HG03139 (cell line): Measurements from ENCODE around the gene PTX4.
"Not testable (repeated sequence)": the region's sequence is repeated elsewhere in the genome, so short reads cannot be mapped to it uniquely, and the experiment has no call there.

Experiments
- ATAC-seq: cut with Tn5 transposase; IDR thresholded peaks from one replicate; pipeline ENCODE4 v1.9.1; 2021; ENCODE audit not compliant: unreplicated experiment

PTX4 gene

GRCh38 chr16:1446296-1447080 lies 42.3 kb downstream of the PTX4 start:
- no peak for ATAC-seq

GRCh38 chr16:1445518-1446203 lies 43.1 kb downstream of the PTX4 start:
- ATAC-seq, result no peak

GRCh38 chr16:1444730-1445517 lies 43.8 kb downstream of the PTX4 start:
- ATAC-seq, result no peak

- ATAC-seq, result no peak
Observed at GRCh38 chr16:1443980-1444729, 44.6 kb downstream of the PTX4 start, which contains the start of gene CCDC154. TSS of gene CCDC154 (minus strand) at chr16:1444556. CDS start at chr16:1444322, 234 bp downstream.

- no peak for ATAC-seq
Observed at GRCh38 chr16:1443403-1443973, 45.3 kb downstream of the PTX4 start.

GRCh38 chr16:1442697-1443096 lies 46.0 kb downstream of the PTX4 start:
- no peak for ATAC-seq

GRCh38 chr16:1441391-1441829 lies 47.3 kb downstream of the PTX4 start:
- ATAC-seq, result no peak

GRCh38 chr16:1439699-1440074 lies 49.1 kb downstream of the PTX4 start:
- not testable (repeated sequence) for ATAC-seq

- no peak for ATAC-seq
Observed at GRCh38 chr16:1439058-1439698, 49.6 kb downstream of the PTX4 start.

- no peak for ATAC-seq
Observed at GRCh38 chr16:1438229-1439057, 50.3 kb downstream of the PTX4 start.

- ATAC-seq, result no peak
Observed at GRCh38 chr16:1437606-1438005, 51.1 kb downstream of the PTX4 start.

GRCh38 chr16:1436731-1437355 lies 51.9 kb downstream of the PTX4 start:
- no peak for ATAC-seq

- ATAC-seq, result no peak
Observed at GRCh38 chr16:1435921-1436697, 52.6 kb downstream of the PTX4 start.
